ENCODE data around the gene TANC1.

DNA sequence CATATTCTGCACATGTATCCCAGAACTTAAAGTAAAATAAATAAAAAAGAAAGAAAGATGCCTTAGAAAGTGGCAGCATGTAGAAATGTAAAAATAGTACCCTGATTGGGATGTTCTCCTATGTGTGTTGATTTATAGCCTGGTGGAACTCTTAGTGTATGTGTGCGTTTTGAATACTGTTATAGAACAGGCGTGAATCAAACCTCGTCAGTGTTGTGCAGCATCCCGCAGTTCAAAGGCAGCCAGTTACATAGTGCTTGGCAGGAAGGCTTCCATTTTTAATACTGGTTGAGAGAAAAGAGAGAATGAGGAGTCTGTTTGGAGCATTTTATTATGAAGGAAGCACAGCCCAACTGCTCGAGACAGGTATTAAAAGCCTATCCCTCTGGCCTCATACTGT is 49.4 kb downstream of the TANC1 start:
- TF ChIP-seq POLR2A (IDR thresholded peaks at IDR 0.05) (no peak), EP300 (IDR thresholded peaks at IDR 0.05; ENCODE audit: low read depth) (no peak)
- TF ChIP-seq, protein P1, sequence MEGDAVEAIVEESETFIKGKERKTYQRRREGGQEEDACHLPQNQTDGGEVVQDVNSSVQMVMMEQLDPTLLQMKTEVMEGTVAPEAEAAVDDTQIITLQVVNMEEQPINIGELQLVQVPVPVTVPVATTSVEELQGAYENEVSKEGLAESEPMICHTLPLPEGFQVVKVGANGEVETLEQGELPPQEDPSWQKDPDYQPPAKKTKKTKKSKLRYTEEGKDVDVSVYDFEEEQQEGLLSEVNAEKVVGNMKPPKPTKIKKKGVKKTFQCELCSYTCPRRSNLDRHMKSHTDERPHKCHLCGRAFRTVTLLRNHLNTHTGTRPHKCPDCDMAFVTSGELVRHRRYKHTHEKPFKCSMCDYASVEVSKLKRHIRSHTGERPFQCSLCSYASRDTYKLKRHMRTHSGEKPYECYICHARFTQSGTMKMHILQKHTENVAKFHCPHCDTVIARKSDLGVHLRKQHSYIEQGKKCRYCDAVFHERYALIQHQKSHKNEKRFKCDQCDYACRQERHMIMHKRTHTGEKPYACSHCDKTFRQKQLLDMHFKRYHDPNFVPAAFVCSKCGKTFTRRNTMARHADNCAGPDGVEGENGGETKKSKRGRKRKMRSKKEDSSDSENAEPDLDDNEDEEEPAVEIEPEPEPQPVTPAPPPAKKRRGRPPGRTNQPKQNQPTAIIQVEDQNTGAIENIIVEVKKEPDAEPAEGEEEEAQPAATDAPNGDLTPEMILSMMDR (IDR thresholded peaks at IDR 0.05): no peak

All from transverse colon (tissue), 3 donors.